ENCODE data around the gene FUT6.

The FUT6 gene

DNA sequence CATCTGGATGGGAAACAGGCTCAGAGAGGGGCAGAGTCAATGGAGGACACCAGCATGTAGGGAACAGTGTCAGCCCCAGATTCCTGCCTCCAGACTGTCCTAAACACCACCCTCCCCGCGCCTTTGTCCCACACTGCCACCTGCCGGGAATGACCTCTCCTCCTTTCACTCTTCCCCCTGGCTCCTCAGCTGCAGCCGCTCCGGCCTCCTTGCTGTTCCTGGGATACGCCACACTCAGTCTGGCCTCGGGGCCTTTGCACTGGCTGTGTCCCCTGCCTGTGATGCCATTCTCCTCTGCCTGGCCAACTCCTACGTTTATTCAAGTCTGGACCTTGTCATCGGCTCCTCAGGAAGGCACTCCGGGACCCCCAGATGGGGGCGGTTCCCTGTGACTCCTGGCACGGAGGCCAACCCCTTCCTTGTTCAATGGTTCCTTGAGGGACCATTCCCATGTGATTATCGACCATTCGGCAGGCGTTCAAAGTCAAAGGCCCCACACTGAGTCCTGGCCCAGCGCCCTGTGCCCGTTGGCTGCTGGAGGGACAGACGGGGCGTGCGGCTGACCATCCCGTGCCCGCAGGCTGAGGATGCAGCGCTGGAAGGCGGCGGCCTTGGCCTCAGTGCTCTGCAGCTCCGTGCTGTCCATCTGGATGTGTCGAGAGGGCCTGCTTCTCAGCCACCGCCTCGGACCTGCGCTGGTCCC is 15.8 kb downstream of the FUT6 start:
- DNase-seq (ENCODE audit: extremely low read depth, insufficient read length) = no peak

DNA sequence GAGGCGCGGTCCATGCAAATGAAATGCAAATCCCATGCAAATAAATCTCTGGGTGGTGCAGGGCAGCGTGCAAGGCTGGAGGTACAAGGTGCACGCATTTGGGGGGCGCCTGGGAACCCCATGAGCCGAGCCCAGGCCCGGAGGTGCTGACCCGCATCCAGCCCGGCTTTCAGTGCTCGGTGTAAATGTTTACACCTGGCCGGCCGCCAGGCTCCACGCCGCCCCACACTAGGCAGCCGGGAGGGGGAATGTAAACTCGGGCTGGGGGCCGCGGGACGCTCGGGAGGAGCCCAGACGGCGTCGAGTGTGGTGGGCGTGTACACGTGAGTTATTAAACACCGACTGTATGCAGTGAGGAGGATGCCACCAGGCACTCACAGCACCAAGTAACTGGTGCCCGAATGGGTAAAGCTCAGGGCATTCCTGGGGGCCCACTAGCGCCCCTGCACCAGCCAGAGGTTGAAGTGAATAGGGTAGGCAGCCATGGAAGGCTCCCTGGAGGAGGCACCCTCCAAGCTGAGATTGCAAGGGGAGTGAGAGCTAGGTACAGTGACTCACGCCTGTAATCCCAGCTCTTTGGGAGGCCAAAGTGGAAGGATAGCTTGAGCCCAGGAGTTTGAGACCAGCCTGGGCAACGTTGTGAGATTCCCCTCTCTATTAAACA is 17.2 kb downstream of the FUT6 start:
- DNase-seq (ENCODE audit: extremely low read depth, insufficient read length) = no peak
- H3K4me3 ChIP-seq (replicated peaks; ENCODE audit: low read depth, low read length) = no peak overlapping the region

More for the DNA sequence above, 15.8 kb downstream of the FUT6 start:
- Histone ChIP-seq H3K4me3 (replicated peaks; ENCODE audit: low read depth, low read length) (no peak overlapping the region), H3K27me3 (replicated peaks; ENCODE audit: control insufficient read depth, insufficient read depth, low read length) (no peaks in the 10 kb centered on the region), H3K36me3 (ENCODE audit: control insufficient read depth, insufficient read depth, low read length) (no peaks in the 10 kb centered on the region)
- TF ChIP-seq, protein P1, sequence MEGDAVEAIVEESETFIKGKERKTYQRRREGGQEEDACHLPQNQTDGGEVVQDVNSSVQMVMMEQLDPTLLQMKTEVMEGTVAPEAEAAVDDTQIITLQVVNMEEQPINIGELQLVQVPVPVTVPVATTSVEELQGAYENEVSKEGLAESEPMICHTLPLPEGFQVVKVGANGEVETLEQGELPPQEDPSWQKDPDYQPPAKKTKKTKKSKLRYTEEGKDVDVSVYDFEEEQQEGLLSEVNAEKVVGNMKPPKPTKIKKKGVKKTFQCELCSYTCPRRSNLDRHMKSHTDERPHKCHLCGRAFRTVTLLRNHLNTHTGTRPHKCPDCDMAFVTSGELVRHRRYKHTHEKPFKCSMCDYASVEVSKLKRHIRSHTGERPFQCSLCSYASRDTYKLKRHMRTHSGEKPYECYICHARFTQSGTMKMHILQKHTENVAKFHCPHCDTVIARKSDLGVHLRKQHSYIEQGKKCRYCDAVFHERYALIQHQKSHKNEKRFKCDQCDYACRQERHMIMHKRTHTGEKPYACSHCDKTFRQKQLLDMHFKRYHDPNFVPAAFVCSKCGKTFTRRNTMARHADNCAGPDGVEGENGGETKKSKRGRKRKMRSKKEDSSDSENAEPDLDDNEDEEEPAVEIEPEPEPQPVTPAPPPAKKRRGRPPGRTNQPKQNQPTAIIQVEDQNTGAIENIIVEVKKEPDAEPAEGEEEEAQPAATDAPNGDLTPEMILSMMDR (IDR thresholded peaks at IDR 0.05; ENCODE audit: insufficient read depth, low read length, poor library complexity, severe bottlenecking) = no peak

DNA sequence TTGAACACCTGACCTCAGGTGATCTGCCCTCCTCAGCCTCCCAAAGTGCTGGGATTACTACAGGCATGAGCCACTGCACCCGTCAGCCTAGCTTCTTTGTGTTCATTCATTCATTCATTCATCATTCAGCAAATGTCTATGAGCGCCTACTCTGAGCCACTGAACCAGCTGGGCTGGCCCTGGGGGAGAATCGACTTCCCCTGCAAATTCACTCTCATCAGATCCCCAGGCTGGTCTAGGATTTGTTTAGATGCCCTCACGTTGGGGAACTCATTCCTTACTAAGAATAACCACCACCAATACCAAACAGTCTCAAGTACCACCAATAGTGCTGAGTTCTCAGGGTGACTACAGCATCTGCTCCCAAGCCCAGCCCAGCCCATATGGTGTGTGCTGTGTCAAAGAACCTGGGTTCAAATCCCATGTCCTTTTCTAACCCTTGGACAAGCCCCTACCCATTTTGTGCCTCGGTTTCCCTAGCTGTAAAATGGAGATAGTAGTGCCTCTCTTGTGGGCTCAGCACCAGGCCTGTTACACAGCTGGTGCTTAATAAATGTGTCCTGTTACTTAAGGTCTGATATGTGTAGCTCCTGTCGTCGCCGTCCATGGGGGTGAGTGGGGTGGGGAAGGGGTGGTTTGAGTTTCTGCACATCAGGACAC is 17.9 kb downstream of the FUT6 start:
- no peak for DNase-seq (ENCODE audit: extremely low read depth, insufficient read length)
- TF ChIP-seq, protein P1 (IDR thresholded peaks at IDR 0.05; ENCODE audit: insufficient read depth, low read length, poor library complexity, severe bottlenecking) = no peak
- Histone ChIP-seq H3K36me3 (ENCODE audit: control insufficient read depth, insufficient read depth, low read length) (no peaks in the 10 kb centered on the region), H3K4me3 (replicated peaks; ENCODE audit: low read depth, low read length) (no peak overlapping the region), H3K27me3 (replicated peaks; ENCODE audit: control insufficient read depth, insufficient read depth, low read length) (no peaks in the 10 kb centered on the region)

More for the DNA sequence above, 17.2 kb downstream of the FUT6 start:
- no peaks in the 10 kb centered on the region for H3K36me3 ChIP-seq (ENCODE audit: control insufficient read depth, insufficient read depth, low read length)
- TF ChIP-seq, protein P1 (IDR thresholded peaks at IDR 0.05; ENCODE audit: insufficient read depth, low read length, poor library complexity, severe bottlenecking) = no peak
- H3K27me3 ChIP-seq (replicated peaks; ENCODE audit: control insufficient read depth, insufficient read depth, low read length) = no peaks in the 10 kb centered on the region

DNA sequence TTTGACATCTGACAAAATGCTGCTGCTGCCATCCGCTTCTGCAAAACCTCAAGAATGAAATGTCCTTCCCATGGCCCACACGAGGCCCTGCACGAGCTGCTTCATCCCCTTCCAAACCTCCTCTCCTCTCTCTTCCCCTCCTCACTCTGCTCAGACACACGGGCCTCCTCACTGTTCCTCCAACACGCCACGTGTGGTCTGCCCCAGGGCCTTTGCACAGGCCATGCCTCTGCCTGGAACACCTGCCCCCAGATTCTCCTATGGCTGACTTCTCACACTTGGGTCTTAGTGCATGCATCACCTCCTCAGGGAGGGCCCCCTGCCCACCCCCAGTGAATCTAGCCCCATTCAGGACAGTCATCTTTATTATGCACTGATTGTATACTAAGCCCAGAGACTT is 18.7 kb downstream of the FUT6 start:
- H3K36me3 ChIP-seq (ENCODE audit: control insufficient read depth, insufficient read depth, low read length) = no peaks in the 10 kb centered on the region
- no peak for DNase-seq (ENCODE audit: extremely low read depth, insufficient read length)
- H3K4me3 ChIP-seq (replicated peaks; ENCODE audit: low read depth, low read length) = no peak overlapping the region
- H3K27me3 ChIP-seq (replicated peaks; ENCODE audit: control insufficient read depth, insufficient read depth, low read length) = no peaks in the 10 kb centered on the region
- TF ChIP-seq, protein P1 (IDR thresholded peaks at IDR 0.05; ENCODE audit: insufficient read depth, low read length, poor library complexity, severe bottlenecking) = no peak

DNA sequence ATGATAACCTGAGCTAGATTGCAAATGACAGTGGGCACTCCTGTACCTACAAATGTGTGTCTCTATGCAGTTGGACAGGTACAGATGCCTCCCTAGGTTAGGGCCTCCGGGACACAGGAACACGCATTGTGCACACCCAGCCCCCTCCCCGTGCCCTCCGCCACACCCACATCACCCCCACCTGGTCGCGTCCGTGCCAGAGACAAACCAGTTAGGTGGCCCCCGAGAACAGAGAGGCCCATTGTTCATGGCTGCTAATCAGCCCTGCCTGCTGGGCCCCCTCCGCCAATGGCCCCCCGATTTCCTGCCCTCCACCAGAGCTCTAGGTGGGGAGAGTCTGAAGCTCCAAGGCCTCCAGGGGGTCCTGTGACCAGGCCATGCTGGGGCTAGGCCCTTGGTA is 20.9 kb downstream of the FUT6 start:
- TF ChIP-seq, protein P1 (IDR thresholded peaks at IDR 0.05; ENCODE audit: insufficient read depth, low read length, poor library complexity, severe bottlenecking) = no peak
- no peak for DNase-seq (ENCODE audit: extremely low read depth, insufficient read length)
- Histone ChIP-seq H3K4me3 (replicated peaks; ENCODE audit: low read depth, low read length) (no peak overlapping the region), H3K27me3 (replicated peaks; ENCODE audit: control insufficient read depth, insufficient read depth, low read length) (no peaks in the 10 kb centered on the region), H3K36me3 (ENCODE audit: control insufficient read depth, insufficient read depth, low read length) (no peaks in the 10 kb centered on the region)
